ENCODE measurements around the gene HMMR. TPM values are rescaled to one million over a fixed set of nuclear protein-coding genes. Genes with fewer than 3 reads are reported as not detected.
"Not testable (repeated sequence)": the region's sequence is repeated elsewhere in the genome, so short reads cannot be mapped to it uniquely, and the experiment has no call there.

The HMMR gene, protein sequence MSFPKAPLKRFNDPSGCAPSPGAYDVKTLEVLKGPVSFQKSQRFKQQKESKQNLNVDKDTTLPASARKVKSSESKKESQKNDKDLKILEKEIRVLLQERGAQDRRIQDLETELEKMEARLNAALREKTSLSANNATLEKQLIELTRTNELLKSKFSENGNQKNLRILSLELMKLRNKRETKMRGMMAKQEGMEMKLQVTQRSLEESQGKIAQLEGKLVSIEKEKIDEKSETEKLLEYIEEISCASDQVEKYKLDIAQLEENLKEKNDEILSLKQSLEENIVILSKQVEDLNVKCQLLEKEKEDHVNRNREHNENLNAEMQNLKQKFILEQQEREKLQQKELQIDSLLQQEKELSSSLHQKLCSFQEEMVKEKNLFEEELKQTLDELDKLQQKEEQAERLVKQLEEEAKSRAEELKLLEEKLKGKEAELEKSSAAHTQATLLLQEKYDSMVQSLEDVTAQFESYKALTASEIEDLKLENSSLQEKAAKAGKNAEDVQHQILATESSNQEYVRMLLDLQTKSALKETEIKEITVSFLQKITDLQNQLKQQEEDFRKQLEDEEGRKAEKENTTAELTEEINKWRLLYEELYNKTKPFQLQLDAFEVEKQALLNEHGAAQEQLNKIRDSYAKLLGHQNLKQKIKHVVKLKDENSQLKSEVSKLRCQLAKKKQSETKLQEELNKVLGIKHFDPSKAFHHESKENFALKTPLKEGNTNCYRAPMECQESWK
- 15.9 and 18.3 TPM in 2 replicates for total RNA-seq (2014; rRNA removed; shearing (Covaris generic))

DNA sequence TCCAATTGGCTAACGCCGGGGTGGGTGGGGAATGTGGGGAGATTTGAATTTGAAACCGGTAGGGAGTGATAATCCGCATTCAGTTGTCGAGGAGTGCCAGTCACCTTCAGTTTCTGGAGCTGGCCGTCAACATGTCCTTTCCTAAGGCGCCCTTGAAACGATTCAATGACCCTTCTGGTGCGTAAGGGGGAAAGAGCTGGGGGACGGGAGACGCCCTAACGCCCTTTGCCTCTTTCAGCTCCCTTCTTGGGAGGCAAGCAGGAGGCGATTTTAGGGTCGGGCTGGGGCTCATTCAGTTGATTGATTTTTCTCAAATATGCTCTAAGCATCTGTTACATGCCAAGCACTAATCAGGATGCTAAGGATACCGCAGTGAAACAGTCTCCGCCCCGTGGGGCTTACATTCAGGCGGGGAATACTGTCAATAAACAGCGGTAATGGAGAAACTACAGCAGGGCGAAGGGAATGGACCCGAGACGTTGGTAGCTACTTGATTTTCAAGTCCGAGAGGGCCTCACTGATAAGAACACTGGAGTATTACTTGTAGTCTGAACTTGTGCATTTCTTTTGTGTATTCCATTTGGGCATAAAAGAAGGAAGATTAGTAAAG, at the start of gene HMMR:
Gene HMMR, plus strand, starts transcription at position 71 of the 610 bp plus-strand sequence. Its CDS starts 61 bp downstream, at position 132.
- DNase-seq (ENCODE audit: low spot score) = peak; percentile 68

DNA sequence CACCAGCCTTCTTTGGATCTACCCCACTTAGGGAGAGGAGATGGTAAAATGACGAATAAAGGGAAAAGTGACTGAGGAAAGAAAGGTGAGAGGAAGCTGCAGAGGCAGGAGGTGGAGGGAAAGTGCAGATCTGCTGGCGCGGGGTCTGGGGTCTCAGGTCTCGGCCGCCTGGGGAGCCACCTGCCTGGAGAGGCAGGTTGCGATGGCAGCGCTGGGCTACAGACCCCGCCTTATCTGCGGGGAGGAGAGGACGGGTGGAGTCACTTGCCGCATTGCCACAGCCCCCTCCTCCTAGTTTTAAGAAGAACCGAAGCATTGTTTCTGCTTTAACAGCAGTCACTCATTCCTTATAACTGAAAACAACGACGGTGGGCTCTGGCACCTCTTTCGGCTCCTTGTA, 44.8 kb upstream of the HMMR start:
- DNase-seq (ENCODE audit: low spot score) = not testable (repeated sequence)

DNA sequence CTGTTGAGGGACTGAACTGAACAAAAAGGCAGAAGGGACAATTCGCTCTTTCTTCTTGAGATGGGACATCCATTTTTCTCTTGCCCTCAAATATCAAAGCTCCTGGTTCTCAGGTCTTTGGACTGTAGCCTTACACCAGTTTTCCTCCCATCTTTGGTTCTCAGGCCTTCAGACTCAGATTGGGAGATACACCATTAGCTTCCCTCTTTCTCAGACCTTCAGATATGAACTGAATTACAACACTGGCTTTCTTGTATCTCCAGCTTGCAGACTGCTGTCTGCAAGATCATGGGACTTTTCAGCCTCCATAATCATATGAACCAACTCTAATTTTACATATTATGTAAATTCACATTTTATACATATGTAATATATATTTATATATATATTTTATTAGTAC, 35.6 kb upstream of the HMMR start:
- DNase-seq (ENCODE audit: low spot score) = no peak

DNA sequence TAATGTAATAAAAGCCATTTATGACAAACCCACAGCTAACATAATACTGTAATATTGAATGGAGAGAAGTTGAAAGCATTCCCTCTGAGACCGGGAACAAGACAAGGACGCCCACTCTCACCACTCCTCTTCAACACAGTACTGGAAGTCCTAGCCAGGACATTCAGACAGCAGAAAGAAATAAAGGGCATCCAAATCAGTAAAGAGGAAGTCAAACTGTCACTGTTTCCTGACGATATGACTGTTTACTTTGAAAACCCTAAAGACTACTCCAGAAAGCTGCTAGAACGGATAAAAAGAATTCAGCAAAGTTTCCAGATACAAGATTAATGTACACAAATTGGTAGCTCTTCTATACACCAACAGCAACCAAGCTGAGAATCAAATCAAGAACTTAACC, 34.3 kb upstream of the HMMR start:
- not testable (repeated sequence) for DNase-seq (ENCODE audit: low spot score)

DNA sequence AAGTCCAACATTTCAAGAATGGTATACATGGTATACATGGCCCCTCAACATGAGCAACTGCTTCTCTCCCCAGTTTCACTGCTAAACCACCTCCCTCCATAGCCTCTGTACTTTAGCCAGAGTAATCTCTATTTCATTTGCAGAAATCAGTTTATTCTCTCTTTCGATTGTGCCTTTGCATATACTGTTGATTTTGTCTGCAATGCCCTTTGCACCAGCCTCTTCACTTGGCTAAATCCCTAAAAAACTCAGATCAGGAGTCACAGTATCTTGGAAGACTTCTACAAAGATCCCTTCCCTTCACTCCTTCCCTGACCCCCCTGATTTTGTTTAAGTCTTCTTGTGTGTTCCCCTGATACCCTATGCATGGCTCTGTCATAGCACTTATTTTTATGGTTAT, 27.9 kb upstream of the HMMR start:
- DNase-seq (ENCODE audit: low spot score) = no peak

DNA sequence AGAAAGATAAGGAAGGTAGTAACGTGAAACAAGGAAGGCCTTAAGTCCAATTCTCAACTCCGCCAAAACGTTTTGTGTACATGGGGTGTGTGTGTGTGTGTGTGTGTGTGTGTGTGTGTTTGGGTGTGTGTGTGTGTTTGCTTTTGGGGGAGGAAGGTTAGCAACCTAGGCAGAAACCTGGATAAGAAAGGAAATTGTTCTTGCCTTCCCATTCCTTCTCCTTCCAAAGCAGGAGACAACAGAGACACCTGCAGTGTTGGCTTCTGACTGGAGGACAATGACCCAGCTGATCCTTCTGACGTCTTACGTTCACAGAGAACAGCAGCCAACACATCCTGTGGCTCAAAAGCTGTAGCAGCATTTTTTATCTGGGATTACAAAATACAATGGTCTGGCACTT, 27.2 kb upstream of the HMMR start:
- DNase-seq (ENCODE audit: low spot score) = no peak

DNA sequence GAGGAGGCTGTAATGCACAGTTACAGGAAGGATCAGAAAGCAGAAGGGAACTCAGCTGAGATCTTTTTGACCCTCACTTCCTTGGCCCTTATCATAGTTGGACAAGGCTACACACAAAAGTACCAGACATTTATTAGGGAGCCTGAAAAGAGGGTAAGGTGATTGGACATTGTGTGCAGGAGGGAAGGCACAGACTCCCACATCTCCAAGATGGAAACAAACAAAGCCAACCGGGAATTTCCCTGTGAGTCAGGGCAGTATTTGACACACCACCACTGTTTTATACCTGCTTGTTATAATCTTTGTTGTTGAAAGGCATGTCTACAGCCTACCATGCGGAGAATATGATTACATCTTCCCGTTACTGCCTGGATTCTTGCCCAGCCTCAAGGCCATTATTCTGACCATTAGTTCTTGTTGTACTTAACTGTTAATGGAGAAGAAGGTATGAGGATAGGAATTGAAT, 26.0 kb upstream of the HMMR start:
- no peak for DNase-seq (ENCODE audit: low spot score)

DNA sequence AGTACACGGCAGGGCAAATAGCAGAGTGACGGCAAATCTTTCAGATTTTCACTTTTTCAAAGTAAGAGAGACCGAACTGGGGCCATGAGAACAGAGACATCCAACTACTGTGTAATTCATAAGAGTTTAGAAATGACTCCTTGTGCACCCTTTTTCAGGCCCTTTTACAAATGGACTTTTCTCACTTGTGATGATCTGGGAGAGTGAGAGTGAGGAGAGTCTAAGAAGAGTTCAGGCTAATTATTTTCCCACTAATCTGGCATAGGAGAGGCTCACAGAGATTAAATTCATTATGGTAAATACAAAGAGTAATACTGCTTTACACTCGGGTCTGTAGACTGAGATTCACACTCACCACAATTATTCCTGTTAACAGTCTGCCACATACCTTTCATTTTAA, 23.9 kb upstream of the HMMR start:
- DNase-seq (ENCODE audit: low spot score) = peak; percentile 26

DNA sequence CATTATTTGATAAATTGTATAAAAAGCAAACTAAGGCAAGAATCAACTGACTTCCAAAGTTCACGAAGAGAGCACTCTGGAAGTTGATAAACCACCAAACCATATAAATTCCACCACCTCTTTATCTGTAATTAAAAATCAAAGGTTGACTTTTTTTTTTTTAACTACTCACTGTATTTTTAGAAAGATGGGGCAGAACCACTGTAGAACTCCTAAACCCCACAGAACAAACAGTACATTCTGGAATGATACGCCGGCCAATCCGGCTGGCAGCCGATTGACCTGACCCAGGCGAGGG, 23.5 kb upstream of the HMMR start:
- no peak for DNase-seq (ENCODE audit: low spot score)

DNA sequence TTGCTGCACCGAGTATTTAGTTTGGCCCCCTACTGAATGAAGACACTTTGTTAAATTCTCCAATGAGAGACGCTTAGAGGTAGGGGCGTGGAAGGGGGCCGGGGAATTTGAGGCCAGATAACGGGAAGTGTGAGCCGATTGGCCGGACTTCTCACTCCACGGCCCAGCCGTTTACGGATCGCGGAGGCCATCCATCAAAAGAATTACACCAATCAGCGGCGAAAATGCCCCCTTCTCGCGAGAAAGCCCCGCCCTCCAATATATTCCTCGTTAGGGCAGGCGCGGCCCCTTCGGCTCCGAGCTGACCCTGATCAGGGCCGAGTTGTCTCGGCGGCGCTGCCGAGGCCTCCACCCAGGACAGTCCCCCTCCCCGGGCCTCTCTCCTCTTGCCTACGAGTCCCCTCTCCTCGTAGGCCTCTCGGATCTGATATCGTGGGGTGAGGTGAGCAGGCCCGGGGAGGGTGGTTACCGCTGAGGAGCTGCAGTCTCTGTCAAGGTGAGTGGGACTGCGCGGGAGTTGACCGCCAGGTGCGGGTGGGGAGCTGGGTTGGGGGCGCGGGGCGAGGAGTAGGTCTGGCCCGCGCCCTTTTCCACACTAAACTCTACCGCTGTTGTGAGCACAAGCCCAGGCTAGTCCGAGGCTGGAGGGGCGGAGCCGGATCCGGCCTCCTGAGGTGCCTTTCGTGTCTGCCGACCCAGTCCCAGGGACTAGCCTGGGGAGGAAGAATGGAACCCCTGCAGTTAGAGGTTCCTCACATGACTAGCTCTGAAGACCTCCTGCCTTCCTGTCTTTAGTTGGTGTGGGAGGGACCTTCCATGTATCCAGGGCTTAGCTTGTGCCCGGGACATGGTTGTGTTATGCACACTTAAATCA, 22.9 kb upstream of the HMMR start, which contains the start of gene CCNG1:
Gene CCNG1, plus strand, starts transcription at position 287 of the 874 bp plus-strand sequence. CDS start 1,662 bp downstream, outside the sequence.
- peak; percentile 97 for DNase-seq (ENCODE audit: low spot score)

DNA sequence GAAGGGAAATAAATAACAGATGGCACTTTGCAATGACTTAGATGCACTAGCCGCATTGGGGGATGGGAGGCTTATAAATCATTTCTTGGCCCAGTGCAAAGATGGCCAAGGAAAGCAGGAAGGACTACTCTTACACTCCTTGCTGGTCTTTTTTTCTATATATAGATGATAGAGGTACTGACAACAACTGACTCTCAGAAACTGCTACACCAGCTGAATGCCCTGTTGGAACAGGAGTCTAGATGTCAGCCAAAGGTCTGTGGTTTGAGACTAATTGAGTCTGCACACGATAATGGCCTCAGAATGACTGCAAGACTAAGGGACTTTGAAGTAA, 21.4 kb upstream of the HMMR start:
- peak; percentile 34 for DNase-seq (ENCODE audit: low spot score)

DNA sequence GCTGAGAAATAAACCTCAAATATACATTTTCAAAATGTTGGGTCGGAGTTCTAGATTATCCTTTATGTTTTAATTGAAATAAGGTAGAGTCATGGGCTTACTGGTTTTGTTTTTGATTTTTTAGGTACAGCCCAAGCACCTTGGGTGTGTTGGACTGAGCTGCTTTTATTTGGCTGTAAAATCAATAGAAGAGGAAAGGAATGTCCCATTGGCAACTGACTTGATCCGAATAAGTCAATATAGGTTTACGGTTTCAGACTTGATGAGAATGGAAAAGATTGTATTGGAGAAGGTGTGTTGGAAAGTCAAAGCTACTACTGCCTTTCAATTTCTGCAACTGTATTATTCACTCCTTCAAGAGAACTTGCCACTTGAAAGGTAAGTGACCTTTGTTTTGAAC, 19.5 kb upstream of the HMMR start:
- DNase-seq (ENCODE audit: low spot score) = no peak

DNA sequence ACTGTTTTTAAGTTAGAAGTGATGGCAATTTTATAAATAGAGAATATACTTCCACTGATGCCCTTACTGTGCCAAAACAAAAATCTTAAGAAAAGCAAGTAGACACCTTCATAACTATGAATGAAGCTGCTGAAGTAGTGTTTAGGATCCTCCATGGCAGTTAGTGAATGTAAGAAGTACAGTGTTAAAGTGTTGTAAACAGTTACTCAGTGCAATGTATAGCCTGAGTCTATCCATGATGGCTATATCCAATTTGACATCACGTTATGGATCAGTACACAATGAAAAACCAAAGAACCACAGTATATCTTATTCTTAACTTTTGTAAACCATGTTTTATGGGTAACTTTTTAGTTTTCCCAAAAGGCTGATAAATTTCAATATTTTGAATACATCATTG, 15.9 kb upstream of the HMMR start:
- no peak for DNase-seq (ENCODE audit: low spot score)

DNA sequence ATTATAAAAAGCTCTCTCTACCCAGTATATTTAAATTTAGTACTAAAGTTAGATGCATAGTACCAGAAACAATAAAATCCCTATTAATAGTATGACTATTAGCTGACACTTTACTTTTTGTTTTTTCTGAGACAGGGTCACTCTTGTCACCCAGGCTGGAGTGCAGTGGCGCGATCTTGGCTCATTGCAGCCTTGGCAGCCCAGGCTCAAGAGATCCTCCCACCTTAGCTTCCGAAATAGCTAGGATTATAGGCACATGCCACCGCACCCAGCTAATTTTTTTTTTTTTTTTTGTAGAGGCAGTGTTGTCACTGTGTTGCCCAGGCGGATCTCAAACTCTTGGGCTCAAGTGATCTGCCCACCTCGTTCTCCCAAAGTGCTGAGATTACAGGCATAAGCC, 15.1 kb upstream of the HMMR start:
- DNase-seq (ENCODE audit: low spot score) = no peak

DNA sequence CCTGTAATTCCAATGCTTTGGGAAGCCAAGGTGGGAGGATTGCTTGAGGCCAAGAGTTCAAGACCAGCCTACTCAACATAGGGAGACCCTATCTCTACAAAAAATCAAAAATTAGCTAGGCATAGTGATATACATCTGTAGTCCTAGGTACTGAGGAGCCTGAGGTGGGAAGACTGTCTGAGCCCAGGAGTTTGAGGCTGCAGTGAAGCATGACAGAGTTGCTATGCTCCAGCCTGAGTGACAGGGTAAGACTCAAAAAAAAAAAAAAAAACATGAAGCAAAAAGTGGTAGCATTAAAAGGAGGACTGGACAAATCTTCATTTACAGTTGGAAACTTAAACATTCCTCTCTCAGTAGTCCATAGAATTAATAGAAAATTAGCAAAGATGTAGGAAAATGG, 13.2 kb upstream of the HMMR start:
- DNase-seq (ENCODE audit: low spot score) = no peak

DNA sequence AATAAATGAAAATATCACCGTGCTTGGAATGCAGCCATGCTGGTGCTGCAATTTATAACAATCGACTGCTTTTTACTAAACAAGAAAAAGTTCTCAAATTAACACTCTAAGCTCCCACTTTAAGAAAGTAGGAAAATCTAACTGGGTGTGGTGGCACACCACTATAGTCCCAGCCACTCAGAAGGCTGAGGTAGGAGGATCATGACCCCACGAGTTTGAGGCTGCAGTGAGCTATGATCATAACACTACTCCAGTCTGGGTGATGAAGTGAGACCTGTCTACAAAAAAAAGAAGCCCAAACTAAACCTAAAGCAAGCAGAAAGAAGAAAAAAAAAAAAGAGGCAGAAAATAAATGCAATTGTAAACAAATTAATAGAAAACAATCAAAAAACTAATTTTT, 12.6 kb upstream of the HMMR start:
- DNase-seq (ENCODE audit: low spot score) = no peak

DNA sequence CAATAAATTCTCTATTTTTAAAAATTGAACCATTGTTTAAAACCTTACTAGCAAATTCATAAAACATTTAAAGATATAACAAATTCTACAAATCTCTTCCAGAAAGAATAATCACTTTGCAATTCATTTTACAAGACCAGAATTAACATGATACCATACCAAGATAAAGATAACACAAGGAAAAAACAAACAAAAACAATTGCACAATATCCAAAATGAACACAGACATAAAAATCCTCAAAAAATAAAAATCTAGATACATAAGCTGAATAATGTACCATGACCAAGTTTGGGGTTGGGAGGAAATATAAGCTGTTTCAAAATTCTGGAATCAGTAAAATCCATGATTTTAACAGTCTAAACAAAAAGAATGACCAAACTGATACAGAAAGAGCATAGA, 11.9 kb upstream of the HMMR start:
- DNase-seq (ENCODE audit: low spot score) = no peak

DNA sequence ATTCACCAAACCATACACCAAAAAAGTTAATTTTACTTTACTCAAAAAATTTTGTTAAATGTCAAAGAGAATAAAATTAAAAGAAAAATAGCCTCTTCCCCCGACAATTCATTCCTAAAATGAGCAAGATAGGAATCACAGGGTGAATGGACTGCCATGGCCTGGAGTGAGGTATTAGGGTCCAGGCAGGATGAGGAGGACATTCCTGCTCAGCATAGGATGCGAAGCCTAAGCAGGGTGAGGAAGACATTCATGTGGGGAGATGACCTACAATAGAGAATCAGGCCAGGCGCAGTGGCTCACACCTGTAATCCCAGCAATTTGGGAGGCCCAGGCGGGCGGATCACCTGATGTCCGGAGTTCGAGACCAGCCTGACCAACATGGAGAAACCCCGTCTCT, 8.9 kb upstream of the HMMR start:
- no peak for DNase-seq (ENCODE audit: low spot score)

DNA sequence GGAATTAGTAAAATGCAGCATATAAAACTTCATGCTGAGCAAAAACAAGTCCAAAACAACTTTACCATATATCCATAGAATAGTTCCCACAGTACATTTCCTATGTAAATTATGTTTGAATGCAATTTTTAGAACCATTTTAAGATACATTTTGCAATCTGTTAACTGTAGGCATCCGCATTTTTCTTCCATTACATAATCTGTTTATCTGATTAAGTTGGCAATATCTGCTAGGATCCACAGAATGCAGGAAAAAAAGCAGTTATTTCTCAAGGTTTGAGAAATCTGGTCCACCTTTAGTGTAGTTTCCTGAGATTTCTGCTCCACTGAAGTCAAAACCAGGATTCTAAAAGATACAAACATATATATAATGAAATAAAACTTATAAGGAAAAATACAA, 6.7 kb upstream of the HMMR start:
- DNase-seq (ENCODE audit: low spot score) = no peak

DNA sequence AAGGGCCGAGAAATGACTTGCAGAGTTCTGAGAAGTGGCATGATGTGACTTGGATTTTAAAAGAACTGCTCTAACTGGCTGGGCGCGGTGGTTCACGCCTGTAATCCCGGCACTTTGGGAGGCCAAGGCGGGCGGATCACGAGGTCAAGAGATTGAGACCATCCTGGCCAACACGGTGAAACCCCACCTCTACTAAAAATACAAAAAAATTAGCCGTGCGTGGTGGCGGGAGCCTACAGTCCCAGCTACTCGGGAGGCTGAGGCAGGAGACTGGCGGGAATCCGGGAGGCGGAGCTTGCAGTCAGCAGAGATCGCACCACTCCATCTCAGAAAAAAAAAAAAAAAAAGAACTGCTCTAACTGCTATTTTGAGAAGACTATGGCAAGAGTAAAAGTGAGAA, 5.0 kb upstream of the HMMR start:
- DNase-seq (ENCODE audit: low spot score) = not testable (repeated sequence)

DNA sequence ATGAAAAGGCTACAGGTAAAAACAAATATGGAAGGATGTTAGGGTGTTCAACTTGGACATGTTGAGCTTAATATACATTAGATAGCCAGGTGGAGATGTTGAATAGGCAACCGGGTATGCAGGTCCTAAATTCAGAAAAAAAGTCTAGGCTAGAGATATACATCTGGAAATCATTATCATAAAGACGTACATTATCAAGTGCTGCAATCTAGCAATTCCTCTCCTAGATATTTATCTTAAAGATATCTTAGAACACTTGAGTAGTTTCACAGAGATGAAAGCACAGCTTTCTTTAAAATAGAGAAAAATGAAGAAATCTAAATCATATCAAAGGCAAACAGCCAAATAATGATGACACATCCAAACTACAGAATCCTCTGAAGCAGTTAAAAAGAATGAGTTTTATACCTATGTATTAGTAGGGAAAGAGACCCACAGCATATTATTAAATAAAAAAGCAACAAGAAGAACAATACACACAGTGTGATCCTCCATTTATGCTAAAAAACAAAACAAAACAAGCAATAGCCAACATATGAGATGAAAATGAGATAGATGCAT, 4.3 kb upstream of the HMMR start:
- DNase-seq (ENCODE audit: low spot score) = no peak
